Measurements from ENCODE around the gene KIAA1217. TPM values are rescaled to one million over a fixed set of nuclear protein-coding genes. Genes with fewer than 3 reads are reported as not detected.
A peak's percentile ranks its signal among the peaks of the same experiment; 100 is the strongest.

Gene KIAA1217
- total RNA-seq, 1 experiment from 2014 or later = 171 TPM

DNA sequence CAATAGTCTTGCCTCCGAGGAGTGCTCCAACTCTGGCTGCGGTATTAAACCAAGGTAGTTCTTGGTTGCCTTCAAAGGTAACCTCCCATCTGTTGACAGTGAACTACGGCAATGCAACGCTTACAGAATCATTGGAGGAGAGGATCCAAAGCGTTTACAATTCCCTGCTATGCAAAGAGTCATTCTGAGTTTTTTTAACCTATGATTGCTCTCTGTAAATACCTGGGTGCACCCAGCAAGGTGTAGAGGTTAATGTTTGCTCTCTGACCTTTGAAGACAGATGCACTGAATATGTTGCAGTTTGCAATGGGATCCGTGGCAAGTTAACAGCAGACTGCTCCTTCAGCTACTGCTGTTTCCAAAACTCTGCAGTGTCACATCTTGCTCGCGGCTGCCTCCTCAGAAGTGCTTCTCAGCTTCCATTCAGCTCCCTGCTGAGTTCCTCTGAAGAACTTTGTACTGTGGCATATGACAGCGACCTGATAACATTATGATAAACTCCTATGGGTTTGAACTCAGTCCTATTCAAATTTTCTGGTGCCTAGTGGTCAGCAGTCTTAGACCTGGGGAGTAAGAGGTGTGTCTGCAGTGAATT is 29.0 kb downstream of the KIAA1217 start:
- BruUV-seq (replicated peaks) = no TSS peak
- ChIA-PET CTCF (no interaction called here), POLR2A (no interaction called here)
- peak overlapping the region; percentile 89 for H3K4me3 Mint-ChIP-seq (ENCODE audit: unreplicated experiment)
- peak overlapping the region; percentile 97 for H3K27ac Mint-ChIP-seq (ENCODE audit: unreplicated experiment)
- peaks cover 44% of the 10 kb centered on the region for H3K4me1 ChIP-seq
- H3K4me1 Mint-ChIP-seq (ENCODE audit: low read depth, unreplicated experiment) = peaks cover 66% of the 10 kb centered on the region
- DNase-seq = peak; percentile 63 to 73
- intact Hi-C loops (cut with micrococcal nuclease; ENCODE audit: unreplicated experiment) = loop anchor here (1.0 to 2.0 kb wide), 5 partner anchors 13 to 81 kb away; partner anchors contain the start of gene KIAA1217
- H3K36me3 Mint-ChIP-seq (ENCODE audit: insufficient read depth, unreplicated experiment) = peaks cover 24% of the 10 kb centered on the region
- peak overlapping the region; percentile 35 for H3K4me3 ChIP-seq (ENCODE audit: low read depth, low read length)
- no peaks in the 10 kb centered on the region for H3K27me3 ChIP-seq (replicated peaks; ENCODE audit: control insufficient read depth, insufficient read depth, low read length)
- no peaks in the 10 kb centered on the region for H3K27me3 Mint-ChIP-seq (ENCODE audit: insufficient read depth, unreplicated experiment)
- H3K9me3 ChIP-seq = no peaks in the 10 kb centered on the region
- no peaks in the 10 kb centered on the region for H3K9me3 Mint-ChIP-seq (ENCODE audit: unreplicated experiment)
- H3K36me3 ChIP-seq (ENCODE audit: control insufficient read depth, insufficient read depth, low read length) = no peaks in the 10 kb centered on the region
- TF ChIP-seq CTCF (IDR thresholded peaks at IDR 0.05; ENCODE audit: insufficient read depth in 1 of 2, low read depth in 1 of 2, low read length in 1 of 2, severe bottlenecking in 1 of 2, unreplicated experiment in 1 of 2) = no peak

- peaks cover 74% of the 10 kb centered on the region for H3K4me1 Mint-ChIP-seq (ENCODE audit: low read depth, unreplicated experiment)
- DNase-seq = peak; percentile 87 to 88
- H3K27ac Mint-ChIP-seq (ENCODE audit: unreplicated experiment) = peak overlapping the region; percentile 97
- Histone ChIP-seq H3K4me3 (ENCODE audit: low read depth, low read length) (peak overlapping the region; percentile 35), H3K4me1 (peaks cover 44% of the 10 kb centered on the region), H3K9me3 (no peaks in the 10 kb centered on the region), H3K36me3 (ENCODE audit: control insufficient read depth, insufficient read depth, low read length) (no peaks in the 10 kb centered on the region), H3K27me3 (replicated peaks; ENCODE audit: control insufficient read depth, insufficient read depth, low read length) (no peaks in the 10 kb centered on the region)
- ChIA-PET POLR2A (interaction anchor here (0.6 to 1.2 kb wide), 3 partner anchors 12 to 37 kb away, joined by 3 to 4 read pairs (median 3); no protein-coding TSS in a partner anchor), CTCF (interaction anchor here (0.7 to 1.8 kb wide), 4 partner anchors 11 to 145 kb away, joined by 3 to 5 read pairs (median 4); no protein-coding TSS in a partner anchor)
- no peak for TF ChIP-seq CTCF (IDR thresholded peaks at IDR 0.05; ENCODE audit: insufficient read depth in 1 of 2, low read depth in 1 of 2, low read length in 1 of 2, severe bottlenecking in 1 of 2, unreplicated experiment in 1 of 2)
- H3K36me3 Mint-ChIP-seq (ENCODE audit: insufficient read depth, unreplicated experiment) = peaks cover 24% of the 10 kb centered on the region
- BruUV-seq (replicated peaks) = no TSS peak
- no peaks in the 10 kb centered on the region for H3K9me3 Mint-ChIP-seq (ENCODE audit: unreplicated experiment)
- H3K4me3 Mint-ChIP-seq (ENCODE audit: unreplicated experiment) = peak overlapping the region; percentile 89
- H3K27me3 Mint-ChIP-seq (ENCODE audit: insufficient read depth, unreplicated experiment) = no peaks in the 10 kb centered on the region
- intact Hi-C loops (cut with micrococcal nuclease; ENCODE audit: unreplicated experiment) = loop anchor here (1.0 to 2.0 kb wide), 5 partner anchors 13 to 80 kb away; partner anchors contain the start of gene KIAA1217
Observed at GRCh38 chr10:24238519-24239247, 29.7 kb downstream of the KIAA1217 start.

GRCh38 chr10:24239289-24240040 is 30.5 kb downstream of the KIAA1217 start:
- intact Hi-C loops (cut with micrococcal nuclease; ENCODE audit: unreplicated experiment) = loop anchor here (2.0 kb wide), 1 partner anchor 79 kb away; no protein-coding TSS in a partner anchor
- Mint-ChIP-seq H3K4me3 (ENCODE audit: unreplicated experiment) (peak overlapping the region; percentile 89), H3K4me1 (ENCODE audit: low read depth, unreplicated experiment) (peaks cover 74% of the 10 kb centered on the region), H3K36me3 (ENCODE audit: insufficient read depth, unreplicated experiment) (peaks cover 24% of the 10 kb centered on the region), H3K27me3 (ENCODE audit: insufficient read depth, unreplicated experiment) (no peaks in the 10 kb centered on the region), H3K9me3 (ENCODE audit: unreplicated experiment) (no peaks in the 10 kb centered on the region), H3K27ac (ENCODE audit: unreplicated experiment) (peak overlapping the region; percentile 97)
- no peaks in the 10 kb centered on the region for H3K36me3 ChIP-seq (ENCODE audit: control insufficient read depth, insufficient read depth, low read length)
- H3K9me3 ChIP-seq = no peaks in the 10 kb centered on the region
- no peaks in the 10 kb centered on the region for H3K27me3 ChIP-seq (replicated peaks; ENCODE audit: control insufficient read depth, insufficient read depth, low read length)
- peak overlapping the region; percentile 35 for H3K4me3 ChIP-seq (ENCODE audit: low read depth, low read length)
- POLR2A ChIA-PET = interaction anchor here (0.6 to 1.2 kb wide), 3 partner anchors 11 to 37 kb away, joined by 3 to 4 read pairs (median 3); no protein-coding TSS in a partner anchor
- TF ChIP-seq CTCF (IDR thresholded peaks at IDR 0.05; ENCODE audit: insufficient read depth in 1 of 2, low read depth in 1 of 2, low read length in 1 of 2, severe bottlenecking in 1 of 2, unreplicated experiment in 1 of 2) = no peak
- BruUV-seq (replicated peaks) = TSS peak; percentile 20
- DNase-seq = no peak
- CTCF ChIA-PET = interaction anchor here (0.5 to 1.8 kb wide), 6 partner anchors 10 to 144 kb away, joined by 3 to 5 read pairs (median 4); no protein-coding TSS in a partner anchor
- peaks cover 44% of the 10 kb centered on the region for H3K4me1 ChIP-seq

Data from Caco-2 (cell line).